GM21825 (cell line): Measurements from ENCODE around the gene VAT1L.
A peak's percentile ranks its signal among the peaks of the same experiment; 100 is the strongest.

Experiments used
- ATAC-seq: cut with Tn5 transposase; IDR thresholded peaks from one replicate; pipeline ENCODE4 v1.9.1; 2021; ENCODE audit warnings: mild to moderate bottlenecking, moderate library complexity; ENCODE audit not compliant: unreplicated experiment

The VAT1L gene

GRCh38 chr16:77868052-77868451, 79.7 kb downstream of the VAT1L start:
- ATAC-seq = no peak

- peak; percentile 76 for ATAC-seq
Observed at GRCh38 chr16:77868478-77868877, 80.1 kb downstream of the VAT1L start.

GRCh38 chr16:77869997-77870813, 81.8 kb downstream of the VAT1L start:
- ATAC-seq = no peak

GRCh38 chr16:77871932-77872331, 83.6 kb downstream of the VAT1L start:
- ATAC-seq = no peak

GRCh38 chr16:77873066-77873465, 84.7 kb downstream of the VAT1L start:
- ATAC-seq = no peak

- no peak for ATAC-seq
Observed at GRCh38 chr16:77874347-77874746, 86.0 kb downstream of the VAT1L start.

GRCh38 chr16:77876776-77877175, 88.4 kb downstream of the VAT1L start:
- no peak for ATAC-seq

GRCh38 chr16:77877712-77878347, 89.5 kb downstream of the VAT1L start:
- ATAC-seq = no peak

GRCh38 chr16:77881355-77882030, 93.1 kb downstream of the VAT1L start:
- ATAC-seq = no peak

GRCh38 chr16:77882358-77882757, 94.0 kb downstream of the VAT1L start:
- no peak for ATAC-seq

- no peak for ATAC-seq
Observed at GRCh38 chr16:77885571-77886295, 97.4 kb downstream of the VAT1L start.

GRCh38 chr16:77888871-77889270, 100.5 kb downstream of the VAT1L start:
- no peak for ATAC-seq

- ATAC-seq = no peak
Observed at GRCh38 chr16:77890075-77890474, 101.7 kb downstream of the VAT1L start.

GRCh38 chr16:77894162-77894561, 105.8 kb downstream of the VAT1L start:
- no peak for ATAC-seq

GRCh38 chr16:77895962-77896361, 107.6 kb downstream of the VAT1L start:
- ATAC-seq = no peak

GRCh38 chr16:77896415-77897128, 108.2 kb downstream of the VAT1L start:
- ATAC-seq = no peak

GRCh38 chr16:77897129-77897437, 108.7 kb downstream of the VAT1L start:
- no peak for ATAC-seq

- ATAC-seq = no peak
Observed at GRCh38 chr16:77897831-77898605, 109.7 kb downstream of the VAT1L start.

GRCh38 chr16:77898671-77899211, 110.4 kb downstream of the VAT1L start:
- ATAC-seq = no peak

GRCh38 chr16:77899416-77899815, 111.1 kb downstream of the VAT1L start:
- ATAC-seq = no peak
